Peyer's patch (tissue), 4 donors: ENCODE data around the gene SASH1. TPM values are rescaled to one million over a fixed set of nuclear protein-coding genes. Genes with fewer than 3 reads are reported as not detected.

Experiments
- DNase-seq, 3 donors: peaks; one replicate each; pipeline ENCODE4 v3.0.0-alpha.2; 2017 to 2019
- H3K27ac ChIP-seq, 4 donors: fragments of 200-600 bp; sonication (generic); one replicate each; pipeline ENCODE4 v1.5.1; 2016 to 2019
- H3K27me3 ChIP-seq, 2 donors: fragments of 200-600 bp; sonication (generic); one replicate each; pipeline ENCODE4 v1.5.1; 2019
- H3K36me3 ChIP-seq, 3 donors: fragments of 200-600 bp; sonication (generic); one replicate each; pipeline ENCODE4 v1.5.1; 2016 to 2019
- H3K4me1 ChIP-seq, 4 donors: fragments of 200-600 bp; sonication (generic); one replicate each; pipeline ENCODE4 v1.5.1; 2016 to 2019
- H3K4me3 ChIP-seq, 4 donors: fragments of 200-600 bp; sonication (generic); 1 replicate in 3 of 4; 2 replicates in 1 of 4; pipeline ENCODE4 v1.5.1; 2016 to 2019; ENCODE audit warnings: mild to moderate bottlenecking in 1 of 4
- H3K9me3 ChIP-seq, 4 donors: fragments of 200-600 bp; sonication (generic); one replicate each; pipeline ENCODE4 v1.5.1; 2016 to 2019; ENCODE audit warnings: mild to moderate bottlenecking in 1 of 4
- CTCF ChIP-seq, 6 experiments: fragments of 450-650 bp in 4 of 6; fragments of 200-600 bp in 2 of 6; sonication (generic) in 1 of 6; IDR thresholded peaks; one replicate each; pipeline ENCODE4 v1.5.1; 2017 to 2019; ENCODE audit warnings: antibody characterized with exemption in 6 of 6, mild to moderate bottlenecking in 3 of 6, moderate library complexity in 1 of 6
- POLR2A ChIP-seq, 2 donors: fragments of 450-650 bp; IDR thresholded peaks; one replicate each; pipeline ENCODE4 v1.5.1; 2017; ENCODE audit warnings: antibody characterized with exemption in 2 of 2, mild to moderate bottlenecking in 2 of 2, moderate library complexity in 2 of 2
- total RNA-seq, 4 donors: library from RNA; depleted of rRNA; stranded (reverse); fragments of >200 nt; gene quantifications; one replicate each; pipeline ENCODE4 v1.1.0, GENCODE V29; 2016

Gene SASH1
- total RNA-seq, 4 donors from 2014 or later = 17.2 to 141 (median 38.1) TPM

- DNase-seq = no peak
- Histone ChIP-seq H3K4me3 (no peak overlapping the region), H3K27ac (no peak overlapping the region), H3K36me3 (no peaks in the 10 kb centered on the region), H3K9me3 (no peaks in the 10 kb centered on the region), H3K4me1 (peaks cover 0 to 8% (median 0%) of the 10 kb centered on the region in 4 donors), H3K27me3 (no peaks in the 10 kb centered on the region)
- TF ChIP-seq CTCF (IDR thresholded peaks at IDR 0.05) (no peak), POLR2A (IDR thresholded peaks at IDR 0.05) (no peak)
Measured at GRCh38 chr6:148467926-148468325, 125.3 kb downstream of the SASH1 start.

- Histone ChIP-seq H3K27me3 (no peaks in the 10 kb centered on the region), H3K4me3 (no peak overlapping the region), H3K36me3 (peaks cover 0 to 9% (median 0%) of the 10 kb centered on the region in 3 donors), H3K27ac (no peak overlapping the region), H3K4me1 (peaks cover 0 to 8% (median 0%) of the 10 kb centered on the region in 4 donors), H3K9me3 (no peaks in the 10 kb centered on the region)
- TF ChIP-seq CTCF (IDR thresholded peaks at IDR 0.05) = no peak
- TF ChIP-seq POLR2A (IDR thresholded peaks at IDR 0.05) = no peak
- no peak for DNase-seq
Measured at GRCh38 chr6:148470156-148470555, 127.5 kb downstream of the SASH1 start.

DNA sequence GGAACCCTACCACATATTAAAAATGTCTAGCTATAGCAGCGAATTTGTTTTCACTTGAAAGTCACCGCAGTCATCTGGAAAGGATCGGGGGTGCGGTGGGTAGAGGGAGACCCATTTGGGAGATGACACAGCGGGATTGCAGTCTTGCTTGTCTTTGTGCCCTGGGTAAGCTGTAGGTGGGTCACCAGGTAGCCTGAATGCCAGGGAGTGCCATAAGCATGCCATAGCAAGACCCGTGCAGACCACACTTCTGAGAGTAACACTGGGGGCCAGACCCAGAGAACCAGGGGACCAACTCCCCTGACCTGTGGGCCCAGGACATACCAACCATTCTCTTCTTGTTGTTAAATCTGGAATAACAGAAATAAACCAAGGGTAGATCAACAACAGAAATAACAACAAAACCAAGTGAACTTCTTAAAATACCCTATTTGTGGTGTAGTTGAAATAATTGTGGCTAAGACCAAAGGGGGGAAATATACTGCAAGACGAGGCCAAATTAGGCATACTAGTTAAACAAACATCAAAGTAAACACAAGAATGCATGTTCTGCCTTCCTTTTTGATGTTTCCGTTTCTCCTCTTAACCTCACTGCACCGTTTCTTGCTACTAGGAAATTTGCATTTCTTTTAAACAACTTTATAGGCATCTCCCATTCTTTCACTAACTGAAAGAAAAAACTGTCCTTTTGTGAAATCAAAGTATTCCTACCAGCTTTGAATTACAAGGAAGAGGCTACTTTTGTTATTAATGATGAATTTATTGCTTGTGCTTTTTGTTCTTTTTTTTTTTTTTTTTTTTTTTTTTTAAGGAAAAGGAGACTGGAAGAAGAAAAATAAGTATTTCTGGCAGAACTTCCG is 128.2 kb downstream of the SASH1 start:
- Histone ChIP-seq H3K4me3 (no peak overlapping the region), H3K4me1 (peaks cover 0 to 5% (median 0%) of the 10 kb centered on the region in 4 donors), H3K9me3 (no peaks in the 10 kb centered on the region), H3K27me3 (no peaks in the 10 kb centered on the region), H3K36me3 (peaks cover 0 to 9% (median 0%) of the 10 kb centered on the region in 3 donors), H3K27ac (peak overlapping the region in 1 of 4 donors; percentile 40)
- TF ChIP-seq CTCF (IDR thresholded peaks at IDR 0.05) (no peak), POLR2A (IDR thresholded peaks at IDR 0.05) (no peak)
- DNase-seq = no peak

GRCh38 chr6:148471624-148472159 is 129.1 kb downstream of the SASH1 start:
- peak overlapping the region in 3 of 4 donors; percentile 3 to 40 (median 39) for H3K27ac ChIP-seq
- peaks cover 0 to 9% (median 0%) of the 10 kb centered on the region in 3 donors for H3K36me3 ChIP-seq
- no peak overlapping the region for H3K4me3 ChIP-seq
- no peak for DNase-seq
- H3K27me3 ChIP-seq = no peaks in the 10 kb centered on the region
- H3K9me3 ChIP-seq = no peaks in the 10 kb centered on the region
- H3K4me1 ChIP-seq = no peaks in the 10 kb centered on the region
- no peak for TF ChIP-seq POLR2A (IDR thresholded peaks at IDR 0.05)
- TF ChIP-seq CTCF (IDR thresholded peaks at IDR 0.05) = no peak

- Histone ChIP-seq H3K27me3 (no peaks in the 10 kb centered on the region), H3K36me3 (peaks cover 0 to 9% (median 0%) of the 10 kb centered on the region in 3 donors), H3K27ac (peak overlapping the region in 2 of 4 donors; percentile 40 to 52), H3K9me3 (no peaks in the 10 kb centered on the region), H3K4me1 (no peaks in the 10 kb centered on the region), H3K4me3 (no peak overlapping the region)
- DNase-seq = no peak
- TF ChIP-seq CTCF (IDR thresholded peaks at IDR 0.05) (no peak), POLR2A (IDR thresholded peaks at IDR 0.05) (no peak)
Measured at GRCh38 chr6:148472171-148473105, 129.8 kb downstream of the SASH1 start.
